ENCODE results near the gene GTF3C4. TPM values are rescaled to one million over a fixed set of nuclear protein-coding genes. Genes with fewer than 3 reads are reported as not detected.

The GTF3C4 gene
- total RNA-seq, 2 experiments from 2014 or later, result 16.2 to 16.4 TPM

DNA sequence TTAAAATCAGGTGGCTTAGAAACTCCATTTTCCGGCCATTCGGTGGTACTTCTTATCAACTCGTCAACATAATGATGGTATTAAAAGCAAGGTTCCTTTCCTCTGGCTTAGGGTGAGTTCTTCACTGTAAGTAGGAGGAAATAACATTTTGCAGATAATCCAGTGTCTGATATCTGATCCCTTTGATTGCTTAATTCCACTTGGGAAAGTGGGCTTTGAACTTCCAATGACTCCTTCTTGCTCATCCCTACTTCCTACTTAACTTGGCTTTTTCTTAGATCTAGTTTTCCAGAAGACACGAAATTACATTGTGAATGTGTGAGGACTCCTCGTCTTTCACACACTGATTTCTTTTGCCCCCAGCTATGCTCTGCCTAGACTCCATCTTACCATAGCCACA lies 32.0 kb upstream of the GTF3C4 start:
- no peaks in the 10 kb centered on the region for H3K4me1 Mint-ChIP-seq (ENCODE audit: low read depth)
- H3K27me3 Mint-ChIP-seq, result no peaks in the 10 kb centered on the region
- ATAC-seq (no peak), DNase-seq (no peak)
- no peaks in the 10 kb centered on the region for H3K9me3 Mint-ChIP-seq
- peaks cover 31% of the 10 kb centered on the region for H3K36me3 Mint-ChIP-seq (ENCODE audit: low read depth)
- ChIA-PET POLR2A (no interaction called here), CTCF (no interaction called here)
- H3K27ac Mint-ChIP-seq, result no peak overlapping the region
- intact Hi-C loops (cut with micrococcal nuclease), result no loop called here
- H3K4me3 Mint-ChIP-seq, result no peak overlapping the region
- TF ChIP-seq, protein P1, sequence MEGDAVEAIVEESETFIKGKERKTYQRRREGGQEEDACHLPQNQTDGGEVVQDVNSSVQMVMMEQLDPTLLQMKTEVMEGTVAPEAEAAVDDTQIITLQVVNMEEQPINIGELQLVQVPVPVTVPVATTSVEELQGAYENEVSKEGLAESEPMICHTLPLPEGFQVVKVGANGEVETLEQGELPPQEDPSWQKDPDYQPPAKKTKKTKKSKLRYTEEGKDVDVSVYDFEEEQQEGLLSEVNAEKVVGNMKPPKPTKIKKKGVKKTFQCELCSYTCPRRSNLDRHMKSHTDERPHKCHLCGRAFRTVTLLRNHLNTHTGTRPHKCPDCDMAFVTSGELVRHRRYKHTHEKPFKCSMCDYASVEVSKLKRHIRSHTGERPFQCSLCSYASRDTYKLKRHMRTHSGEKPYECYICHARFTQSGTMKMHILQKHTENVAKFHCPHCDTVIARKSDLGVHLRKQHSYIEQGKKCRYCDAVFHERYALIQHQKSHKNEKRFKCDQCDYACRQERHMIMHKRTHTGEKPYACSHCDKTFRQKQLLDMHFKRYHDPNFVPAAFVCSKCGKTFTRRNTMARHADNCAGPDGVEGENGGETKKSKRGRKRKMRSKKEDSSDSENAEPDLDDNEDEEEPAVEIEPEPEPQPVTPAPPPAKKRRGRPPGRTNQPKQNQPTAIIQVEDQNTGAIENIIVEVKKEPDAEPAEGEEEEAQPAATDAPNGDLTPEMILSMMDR (IDR thresholded peaks at IDR 0.05), result no peak

DNA sequence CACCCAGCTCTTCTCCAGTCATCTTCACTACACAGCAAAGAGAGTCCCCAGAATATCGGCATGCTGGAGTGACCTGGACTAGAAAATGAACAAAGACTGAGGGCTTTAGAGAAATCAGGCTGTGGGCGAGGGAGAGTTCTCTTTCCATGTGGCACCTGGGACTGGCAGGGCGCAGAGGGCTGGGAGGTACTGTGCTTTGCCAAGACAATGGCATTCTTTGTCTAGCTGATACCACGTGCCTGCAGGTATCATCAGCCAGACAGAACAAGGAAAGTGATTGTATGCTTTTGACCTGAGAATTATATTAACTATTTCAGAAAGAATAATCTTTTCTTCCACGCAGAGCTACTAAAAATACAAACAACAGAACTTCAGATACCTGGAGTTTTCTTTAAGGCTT lies 30.9 kb upstream of the GTF3C4 start:
- POLR2A ChIA-PET, result no interaction called here
- TF ChIP-seq, protein P1 (IDR thresholded peaks at IDR 0.05), result no peak
- DNase-seq (no peak), ATAC-seq (no peak)
- Mint-ChIP-seq H3K36me3 (ENCODE audit: low read depth) (peaks cover 30% of the 10 kb centered on the region), H3K27ac (no peak overlapping the region), H3K9me3 (no peaks in the 10 kb centered on the region), H3K27me3 (no peaks in the 10 kb centered on the region), H3K4me3 (no peak overlapping the region), H3K4me1 (ENCODE audit: low read depth) (no peaks in the 10 kb centered on the region)
- CTCF ChIA-PET, result no interaction called here
- intact Hi-C loops (cut with micrococcal nuclease), result no loop called here

DNA sequence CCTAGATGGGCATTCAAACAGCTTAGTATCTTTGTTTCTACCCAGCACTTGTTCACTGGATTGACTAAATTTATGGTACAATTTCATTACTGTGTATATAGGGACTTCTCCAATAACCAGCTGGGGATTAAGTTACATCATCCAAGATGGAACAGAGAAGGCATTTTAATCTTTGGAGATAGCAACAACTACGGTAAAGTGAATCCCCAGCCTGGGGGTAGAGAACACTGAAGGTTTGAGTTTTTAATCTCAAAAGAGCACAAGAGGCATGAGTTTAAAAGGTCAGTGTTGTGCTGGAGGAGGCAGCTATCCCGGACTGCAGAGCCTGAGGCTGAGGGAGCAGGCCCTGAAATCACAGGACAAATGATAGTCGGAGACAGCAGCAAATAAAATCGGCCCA lies 29.0 kb upstream of the GTF3C4 start:
- Mint-ChIP-seq H3K4me1 (ENCODE audit: low read depth) (no peaks in the 10 kb centered on the region), H3K27ac (no peak overlapping the region), H3K36me3 (ENCODE audit: low read depth) (peaks cover 44% of the 10 kb centered on the region), H3K9me3 (no peaks in the 10 kb centered on the region), H3K27me3 (no peaks in the 10 kb centered on the region), H3K4me3 (no peak overlapping the region)
- ChIA-PET POLR2A (no interaction called here), CTCF (no interaction called here)
- DNase-seq (no peak), ATAC-seq (no peak)
- TF ChIP-seq, protein P1 (IDR thresholded peaks at IDR 0.05), result no peak
- intact Hi-C loops (cut with micrococcal nuclease), result no loop called here

DNA sequence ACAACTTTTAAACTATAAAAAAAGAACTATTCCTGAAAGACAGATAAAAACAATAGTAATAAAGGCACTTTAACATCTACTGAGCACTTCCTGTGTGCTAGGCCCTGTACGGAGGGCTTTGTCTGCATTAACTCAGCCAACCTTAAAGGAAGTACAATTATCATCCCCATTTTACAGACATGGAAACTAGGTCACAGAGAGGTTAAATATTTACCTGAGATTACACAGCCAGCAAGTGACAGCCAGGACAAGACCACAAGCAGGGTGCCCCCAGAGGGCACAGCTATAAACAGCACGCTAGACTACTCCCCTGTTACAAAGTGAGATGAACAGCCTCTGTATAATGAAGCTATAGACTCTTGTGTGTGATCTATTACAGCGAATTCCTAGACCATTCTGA lies 26.0 kb upstream of the GTF3C4 start:
- Mint-ChIP-seq H3K27ac (no peak overlapping the region), H3K9me3 (no peaks in the 10 kb centered on the region), H3K36me3 (ENCODE audit: low read depth) (peaks cover 50% of the 10 kb centered on the region), H3K4me3 (no peak overlapping the region), H3K4me1 (ENCODE audit: low read depth) (peaks cover 6% of the 10 kb centered on the region), H3K27me3 (no peaks in the 10 kb centered on the region)
- ChIA-PET POLR2A (interaction anchor here (1.4 kb wide), 1 partner anchor 8 kb away, joined by 4 read pairs; no protein-coding TSS in a partner anchor), CTCF (interaction anchor here (1.2 to 1.9 kb wide), 2 partner anchors 10 to 26 kb away, joined by 5 to 9 read pairs; partner anchors contain the start of genes DDX31 and GTF3C4)
- intact Hi-C loops (cut with micrococcal nuclease), result no loop called here
- peak; percentile 16 for DNase-seq
- ATAC-seq, result peak; percentile 65
- TF ChIP-seq, protein P1 (IDR thresholded peaks at IDR 0.05), result peak; percentile 29

DNA sequence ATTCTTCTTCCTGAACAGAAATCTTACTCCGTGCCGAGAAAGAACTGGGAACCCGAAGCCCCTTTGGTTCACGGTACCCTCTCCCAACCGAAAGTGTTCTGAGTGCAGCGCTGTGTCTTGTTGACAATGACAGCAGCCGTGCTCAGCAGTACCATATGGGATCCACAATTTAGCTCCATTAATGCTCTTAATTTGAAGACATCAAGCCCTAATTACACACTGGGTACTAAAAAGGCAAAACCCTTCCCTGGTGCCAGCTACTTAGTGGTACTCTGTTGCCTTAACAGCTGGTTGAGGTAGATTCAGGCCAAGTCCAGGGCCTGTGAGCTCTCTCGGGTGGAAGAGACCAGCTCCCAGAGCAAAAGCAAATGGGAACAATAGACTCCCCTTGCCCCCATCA lies 25.0 kb upstream of the GTF3C4 start:
- CTCF ChIA-PET, result interaction anchor here (1.9 kb wide), 1 partner anchor 25 kb away, joined by 5 read pairs; the partner anchor contains the start of genes DDX31 and GTF3C4
- Mint-ChIP-seq H3K9me3 (no peaks in the 10 kb centered on the region), H3K4me1 (ENCODE audit: low read depth) (peaks cover 6% of the 10 kb centered on the region), H3K4me3 (no peak overlapping the region), H3K27me3 (no peaks in the 10 kb centered on the region), H3K36me3 (ENCODE audit: low read depth) (peaks cover 48% of the 10 kb centered on the region), H3K27ac (no peak overlapping the region)
- ATAC-seq (no peak), DNase-seq (no peak)
- TF ChIP-seq, protein P1 (IDR thresholded peaks at IDR 0.05), result no peak
- intact Hi-C loops (cut with micrococcal nuclease), result no loop called here
- POLR2A ChIA-PET, result interaction anchor here (0.6 to 1.4 kb wide), 3 partner anchors 9 to 26 kb away, joined by 3 to 5 read pairs (median 4); no protein-coding TSS in a partner anchor

All from activated CD8-positive, alpha-beta T cell treated with anti-CD3 and anti-CD28 coated beads for 36 hours (primary cell).